ENCODE data around the gene GRK4.
"Not testable (repeated sequence)": the region's sequence is repeated elsewhere in the genome, so short reads cannot be mapped to it uniquely, and the experiment has no call there.

The GRK4 gene

GRCh38 chr4:3043282-3044020 is 80.1 kb downstream of the GRK4 start:
- no peak for DNase-seq

- DNase-seq = no peak
These were observed 81.8 kb downstream of the GRK4 start for GRCh38 chr4:3044870-3045819.

- DNase-seq = no peak
These were observed 82.8 kb downstream of the GRK4 start for GRCh38 chr4:3046162-3046561.

- no peak for DNase-seq
These were observed 83.3 kb downstream of the GRK4 start for GRCh38 chr4:3046623-3047022.

- DNase-seq = no peak
These were observed 84.3 kb downstream of the GRK4 start for GRCh38 chr4:3047464-3048286.

GRCh38 chr4:3051141-3051897 is 87.9 kb downstream of the GRK4 start:
- not testable (repeated sequence) for DNase-seq

- DNase-seq = no peak
These were observed 90.9 kb downstream of the GRK4 start for GRCh38 chr4:3054169-3054759.

- DNase-seq = no peak
These were observed 96.6 kb downstream of the GRK4 start for GRCh38 chr4:3059943-3060342.

- DNase-seq = no peak
These were observed 97.6 kb downstream of the GRK4 start for GRCh38 chr4:3060946-3061345.

GRCh38 chr4:3062471-3062870 is 99.1 kb downstream of the GRK4 start:
- peak; percentile 36 for DNase-seq

- no peak for DNase-seq
These were observed 102.2 kb downstream of the GRK4 start for GRCh38 chr4:3065551-3065950.

GRCh38 chr4:3066836-3067400 is 103.5 kb downstream of the GRK4 start:
- no peak for DNase-seq

- no peak for DNase-seq
These were observed 104.2 kb downstream of the GRK4 start for GRCh38 chr4:3067473-3068001.

- DNase-seq = no peak
These were observed 106.4 kb downstream of the GRK4 start for GRCh38 chr4:3069661-3070199.

GRCh38 chr4:3070709-3071500 is 107.5 kb downstream of the GRK4 start:
- DNase-seq = no peak

- DNase-seq = no peak
These were observed 108.4 kb downstream of the GRK4 start for GRCh38 chr4:3071811-3072210.

GRCh38 chr4:3073158-3074077 is 110.0 kb downstream of the GRK4 start:
- DNase-seq = no peak

GRCh38 chr4:3074078-3074845 is 110.9 kb downstream of the GRK4 start, which contains the start of the genes HTT and HTT-AS:
TSS of gene HTT (plus strand) at chr4:3074681. CDS start at chr4:3074826, 145 bp downstream.
TSS of gene HTT-AS (minus strand) at chr4:3074538.
- peak; percentile 54 for DNase-seq

Data from SIG-M5 (cell line).